Naive thymus-derived CD8-positive, alpha-beta T cell (primary cell): ENCODE results near the gene DTX3L. TPM values are rescaled to one million over a fixed set of nuclear protein-coding genes. Genes with fewer than 3 reads are reported as not detected.
A peak's percentile ranks its signal among the peaks of the same experiment; 100 is the strongest.

ENCODE experiments used
- ATAC-seq, 2 donors: fragments of 150-1000 bp; cut with Tn5 transposase in 1 of 2; sonication (Bioruptor Pico), chemical (Tn5 transposase) in 1 of 2; 1 replicate in 1 of 2; 2 replicates in 1 of 2; pipeline ENCODE4 v1.10.0; 2021; ENCODE audit warnings: mild to moderate bottlenecking in 2 of 2, moderate library complexity in 2 of 2
- POLR2A ChIA-PET: fragments of 350-600 bp; sonication (Branson Sonifier 250); formaldehyde crosslinking; loops from one replicate; lab custom pipeline; 2021; ENCODE audit warnings: antibody characterized with exemption; lab: Charles Lee
- DNase-seq, 10 donors: peaks; one replicate each; pipeline versions ENCODE4 v3.0.0 to v3.0.0-alpha.2; 2020 to 2022
- H3K27ac Mint-ChIP-seq, 10 donors: one replicate each; pipeline ENCODE4 v1.8.0; 2020 to 2022; ENCODE audit warnings: mild to moderate bottlenecking in 10 of 10, mixed read lengths in 10 of 10, moderate library complexity in 4 of 10, inconsistent platforms in 1 of 10
- H3K27me3 Mint-ChIP-seq, 5 donors: one replicate each; pipeline ENCODE4 v1.8.0; 2021 to 2022; ENCODE audit warnings: mixed read lengths in 5 of 5
- H3K36me3 Mint-ChIP-seq, 3 donors: one replicate each; pipeline ENCODE4 v1.8.0; 2020 to 2022; ENCODE audit warnings: mixed read lengths in 3 of 3, mild to moderate bottlenecking in 2 of 3, inconsistent platforms in 1 of 3
- H3K4me1 Mint-ChIP-seq, 4 donors: one replicate each; pipeline ENCODE4 v1.8.0; 2021 to 2022; ENCODE audit warnings: mixed read lengths in 4 of 4
- H3K4me3 Mint-ChIP-seq, 10 donors: one replicate each; pipeline ENCODE4 v1.8.0; 2020 to 2022; ENCODE audit warnings: mild to moderate bottlenecking in 10 of 10, mixed read lengths in 10 of 10, moderate library complexity in 6 of 10, inconsistent platforms in 1 of 10
- H3K9me3 Mint-ChIP-seq, 9 donors: one replicate each; pipeline ENCODE4 v1.8.0; 2020 to 2022; ENCODE audit warnings: mixed read lengths in 9 of 9, mild to moderate bottlenecking in 3 of 9, inconsistent platforms in 1 of 9, moderate library complexity in 1 of 9
- polyA plus RNA-seq, 3 donors: library from polyadenylated mRNA; unstranded; fragments of 300-500 nt; fragmentation: Illumina TruSeq; gene quantifications; one replicate each; pipeline ENCODE4 v1.2.3, GENCODE V29; 2021
- total RNA-seq, 8 experiments: library from RNA in 2 of 8; stranded (reverse) in 2 of 8; gene quantifications; one replicate each; pipeline ENCODE4 v1.2.3 and lab custom pipeline; 2021 to 2026

The DTX3L gene
- total and polyA plus RNA-seq, 5 experiments from 2014 or later = 20.2 to 40.6 (median 27.6) TPM

DNA sequence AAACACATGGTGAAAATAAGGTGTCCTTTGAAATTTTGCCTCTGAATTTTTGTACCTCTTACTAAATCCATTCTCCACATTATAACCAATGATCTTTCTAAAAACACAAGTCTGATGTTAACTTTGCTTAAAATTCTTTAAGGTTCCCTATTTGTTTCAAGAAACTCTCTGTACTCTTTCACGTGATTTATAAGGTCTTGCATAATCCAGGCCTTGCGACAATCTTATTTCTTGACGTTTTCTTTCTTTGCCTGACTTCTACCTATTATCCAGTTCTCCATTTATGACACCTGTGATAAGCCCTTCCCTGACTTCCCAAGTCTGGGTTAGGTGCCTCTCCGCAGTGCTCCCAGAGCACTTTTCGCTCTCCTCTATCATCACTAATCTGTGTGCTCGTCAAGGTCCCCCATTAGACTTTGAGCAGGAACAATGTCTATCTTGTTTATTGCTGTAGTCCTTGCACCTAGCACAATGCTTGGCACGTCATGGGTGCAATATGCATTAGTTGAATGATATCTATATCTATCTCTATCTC, 25.1 kb upstream of the DTX3L start:
- no peak overlapping the region for H3K4me3 Mint-ChIP-seq
- H3K36me3 Mint-ChIP-seq = peaks cover 4 to 91% (median 19%) of the 10 kb centered on the region in 3 donors
- POLR2A ChIA-PET = no interaction called here
- no peaks in the 10 kb centered on the region for H3K27me3 Mint-ChIP-seq
- peaks cover 8 to 17% (median 10%) of the 10 kb centered on the region in 4 donors for H3K4me1 Mint-ChIP-seq
- H3K27ac Mint-ChIP-seq = peak overlapping the region in 5 of 10 donors; percentile 14 to 74 (median 65)
- ATAC-seq (no peak), DNase-seq (no peak)
- no peaks in the 10 kb centered on the region for H3K9me3 Mint-ChIP-seq

DNA sequence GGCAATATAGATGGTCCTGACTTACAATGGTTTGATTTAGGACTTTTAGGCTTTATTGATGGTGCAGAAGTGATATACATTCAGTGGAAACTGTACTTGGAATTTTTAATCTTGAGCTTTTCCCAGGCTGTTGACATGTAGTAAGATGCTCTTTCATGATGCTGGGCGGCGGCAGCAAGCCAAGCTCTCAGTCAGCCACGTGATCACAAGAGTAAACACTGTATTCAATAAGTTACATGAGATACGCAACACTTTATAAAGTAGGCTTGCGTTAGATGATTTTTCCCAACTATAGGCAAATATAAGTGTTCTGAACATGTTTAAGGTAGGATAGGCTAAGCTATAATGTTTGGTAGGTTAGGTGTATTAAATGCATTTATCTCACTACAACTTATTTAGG, 18.0 kb upstream of the DTX3L start:
- Mint-ChIP-seq H3K36me3 (peaks cover 6 to 88% (median 32%) of the 10 kb centered on the region in 3 donors), H3K27ac (no peak overlapping the region), H3K4me1 (peaks cover 0 to 5% (median 2%) of the 10 kb centered on the region in 4 donors), H3K4me3 (no peak overlapping the region), H3K9me3 (no peaks in the 10 kb centered on the region), H3K27me3 (no peaks in the 10 kb centered on the region)
- no peak for ATAC-seq
- no peak for DNase-seq
- POLR2A ChIA-PET = interaction anchor here (1.2 kb wide), 1 partner anchor 135 kb away, joined by 3 read pairs; the partner anchor contains the start of gene PARP14

DNA sequence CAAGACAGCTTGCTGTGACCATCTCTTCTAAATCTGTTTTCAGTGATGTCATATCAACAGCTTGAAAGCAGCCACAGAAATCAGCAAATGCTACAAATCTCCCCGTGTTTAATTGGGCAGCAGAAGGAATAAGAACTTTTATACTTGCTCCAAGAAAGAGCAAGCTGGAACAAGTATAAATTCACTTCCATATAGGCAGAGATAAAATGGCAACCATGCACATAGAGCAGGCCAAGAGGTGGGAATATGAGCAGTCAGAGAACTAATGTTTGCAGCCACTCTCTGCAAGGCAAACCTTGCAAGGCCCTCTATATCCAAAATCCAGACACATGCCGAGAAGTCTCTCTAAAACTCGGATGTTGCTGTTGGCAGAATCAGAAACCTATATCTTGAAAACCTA, 16.1 kb upstream of the DTX3L start:
- Mint-ChIP-seq H3K27ac (peak overlapping the region in 2 of 10 donors; percentile 1 to 10), H3K27me3 (no peaks in the 10 kb centered on the region)

DNA sequence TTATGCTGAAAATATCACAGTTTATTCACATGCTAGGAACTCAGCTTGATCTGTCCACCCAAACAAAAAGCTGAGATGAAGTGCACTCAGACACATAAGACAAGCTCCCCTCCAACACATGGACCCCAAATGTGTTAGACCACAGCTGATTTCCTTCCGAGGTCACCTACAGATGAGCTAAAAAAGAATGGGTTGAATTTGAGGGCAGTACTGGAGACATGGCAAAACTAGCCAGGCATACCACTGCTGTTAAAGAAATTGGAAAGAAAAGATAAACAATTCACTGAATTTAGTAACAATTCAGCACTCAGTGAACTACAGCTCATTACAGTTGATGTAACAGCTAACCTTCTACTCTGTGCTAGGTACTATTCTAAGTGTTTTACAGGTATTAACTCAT, 15.5 kb upstream of the DTX3L start:
- no peak overlapping the region for H3K4me3 Mint-ChIP-seq
- no peaks in the 10 kb centered on the region for H3K27me3 Mint-ChIP-seq
- no peaks in the 10 kb centered on the region for H3K9me3 Mint-ChIP-seq
- peak overlapping the region in 2 of 10 donors; percentile 9 to 25 for H3K27ac Mint-ChIP-seq
- no peak for ATAC-seq
- H3K36me3 Mint-ChIP-seq = peaks cover 6 to 94% (median 40%) of the 10 kb centered on the region in 3 donors
- peaks cover 5 to 12% (median 7%) of the 10 kb centered on the region in 4 donors for H3K4me1 Mint-ChIP-seq
- POLR2A ChIA-PET = interaction anchor here (1.4 kb wide), 1 partner anchor 34 kb away, joined by 6 read pairs; the partner anchor contains the start of gene KPNA1
- DNase-seq = no peak

More for the DNA sequence above, 16.1 kb upstream of the DTX3L start:
- H3K4me3 Mint-ChIP-seq = no peak overlapping the region
- no peak for DNase-seq
- H3K9me3 Mint-ChIP-seq = no peaks in the 10 kb centered on the region
- no peak for ATAC-seq
- H3K4me1 Mint-ChIP-seq = peaks cover under 1 to 7% (median 3%) of the 10 kb centered on the region in 4 donors
- H3K36me3 Mint-ChIP-seq = peaks cover 6 to 94% (median 37%) of the 10 kb centered on the region in 3 donors
- POLR2A ChIA-PET = interaction anchor here (1.4 kb wide), 1 partner anchor 33 kb away, joined by 6 read pairs; the partner anchor contains the start of gene KPNA1

DNA sequence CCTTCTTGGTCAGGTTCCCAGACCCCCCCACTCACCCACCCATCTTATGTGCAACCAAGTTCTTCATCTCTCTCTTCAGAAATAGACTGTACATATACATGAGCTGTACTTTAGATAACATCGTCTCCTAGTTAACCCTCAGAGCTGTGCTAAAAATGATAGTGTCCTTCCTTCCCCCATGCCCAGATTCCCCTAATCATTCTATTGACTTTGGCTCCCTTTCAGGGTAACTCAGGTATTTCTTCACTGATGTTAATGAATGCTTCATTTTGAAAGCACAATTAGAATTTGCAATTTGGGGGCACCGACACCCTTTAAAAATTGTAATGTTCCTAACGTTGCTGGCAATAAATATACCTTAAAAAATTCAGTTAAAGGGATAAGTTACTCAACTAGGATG, 11.0 kb upstream of the DTX3L start:
- ATAC-seq (no peak), DNase-seq (no peak)
- peaks cover 6 to 96% (median 36%) of the 10 kb centered on the region in 3 donors for H3K36me3 Mint-ChIP-seq
- H3K4me3 Mint-ChIP-seq = no peak overlapping the region
- POLR2A ChIA-PET = no interaction called here
- peaks cover 7 to 26% (median 17%) of the 10 kb centered on the region in 4 donors for H3K4me1 Mint-ChIP-seq
- H3K27me3 Mint-ChIP-seq = no peaks in the 10 kb centered on the region
- H3K9me3 Mint-ChIP-seq = no peaks in the 10 kb centered on the region
- H3K27ac Mint-ChIP-seq = peak overlapping the region in 1 of 10 donors; percentile 6

DNA sequence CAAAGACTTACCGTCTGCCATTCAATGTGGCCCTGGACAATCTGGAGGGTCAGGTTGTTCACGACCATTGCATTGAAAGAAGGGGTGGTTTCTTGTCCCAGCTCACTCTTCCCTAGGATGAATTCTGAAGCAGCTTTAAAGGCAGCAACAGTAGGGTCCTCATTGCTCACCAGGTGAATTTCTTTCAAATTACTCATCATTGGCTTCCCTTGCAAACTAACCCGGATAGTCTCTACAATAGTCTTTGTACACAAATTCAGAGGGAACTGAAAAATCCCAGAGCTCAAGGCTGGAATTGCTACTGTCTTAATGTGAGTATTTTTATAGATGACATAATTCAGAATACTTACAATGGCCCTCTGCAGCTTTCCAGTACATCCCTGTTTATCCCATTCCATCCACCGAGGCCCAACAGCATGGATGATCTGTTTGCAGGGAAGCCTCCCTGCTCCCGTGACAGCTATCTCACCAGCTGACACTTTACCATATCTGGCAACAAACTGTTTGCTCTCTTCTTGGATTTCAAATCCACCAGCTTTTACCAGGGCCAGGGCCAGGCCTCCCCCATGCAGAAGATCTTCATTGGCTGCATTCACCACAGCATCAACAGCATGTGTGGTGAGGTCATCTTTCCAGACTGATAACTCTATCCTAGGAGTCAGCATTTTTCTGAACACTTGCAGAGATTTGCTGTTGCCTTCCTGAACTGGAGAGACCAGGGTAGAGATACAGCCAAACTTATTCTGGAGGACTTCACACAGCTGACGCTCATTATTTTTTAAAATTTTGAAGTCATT, 8.7 kb upstream of the DTX3L start:
- no peak for DNase-seq
- no peaks in the 10 kb centered on the region for H3K27me3 Mint-ChIP-seq
- no peaks in the 10 kb centered on the region for H3K9me3 Mint-ChIP-seq
- no peak for ATAC-seq
- POLR2A ChIA-PET = interaction anchor here (0.9 kb wide), 1 partner anchor 41 kb away, joined by 4 read pairs; the partner anchor contains the start of gene KPNA1
- H3K4me1 Mint-ChIP-seq = peaks cover 14 to 36% (median 28%) of the 10 kb centered on the region in 4 donors
- H3K36me3 Mint-ChIP-seq = peaks cover 6 to 89% (median 37%) of the 10 kb centered on the region in 3 donors
- H3K4me3 Mint-ChIP-seq = no peak overlapping the region
- peak overlapping the region in 1 of 10 donors; percentile 72 for H3K27ac Mint-ChIP-seq

DNA sequence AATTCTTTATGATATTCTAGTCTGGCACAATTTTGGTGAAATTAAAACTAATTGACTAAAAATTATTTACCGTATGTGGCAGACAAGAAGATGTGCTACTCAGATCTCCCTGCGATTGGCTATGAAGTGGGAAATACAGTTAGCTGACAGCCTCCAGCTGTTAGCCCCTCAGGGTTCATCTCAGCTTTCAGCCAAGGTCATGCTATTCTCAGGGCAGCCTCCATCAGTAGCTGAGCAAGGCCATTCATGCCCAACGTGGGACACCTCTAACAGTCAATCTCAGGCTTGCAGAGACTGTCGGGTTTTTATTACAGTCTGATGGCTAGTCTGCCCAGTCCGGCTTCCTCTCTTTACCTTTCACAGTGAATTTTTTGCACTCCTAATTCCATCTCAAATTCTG, 6.8 kb upstream of the DTX3L start:
- Mint-ChIP-seq H3K4me1 (peaks cover 25 to 49% (median 46%) of the 10 kb centered on the region in 4 donors), H3K36me3 (peaks cover 0 to 72% (median 31%) of the 10 kb centered on the region in 3 donors), H3K9me3 (no peaks in the 10 kb centered on the region), H3K27ac (peak overlapping the region in 1 of 10 donors; percentile 84), H3K27me3 (no peaks in the 10 kb centered on the region), H3K4me3 (no peak overlapping the region)
- DNase-seq (no peak), ATAC-seq (no peak)
- POLR2A ChIA-PET = no interaction called here

DNA sequence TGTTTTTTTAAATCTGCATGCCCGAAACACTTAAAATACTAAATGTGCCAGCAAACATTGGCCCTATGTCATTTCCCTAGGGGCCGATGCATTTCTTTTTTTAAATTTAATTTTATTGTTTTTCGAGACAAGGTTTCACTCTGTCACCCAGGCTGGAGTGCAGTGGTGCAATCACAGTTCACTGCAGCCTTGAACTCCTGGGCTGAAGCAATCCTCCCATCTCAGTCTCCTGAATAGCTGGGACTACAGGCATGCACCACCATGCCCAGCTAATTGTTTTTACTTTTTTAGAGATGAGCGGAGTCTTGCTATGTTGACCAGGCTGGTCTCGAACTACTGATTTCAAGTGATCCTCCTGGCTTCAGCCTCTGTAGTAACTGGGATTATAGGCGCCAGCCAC, 5.5 kb upstream of the DTX3L start:
- H3K4me3 Mint-ChIP-seq = no peak overlapping the region
- no peak overlapping the region for H3K27ac Mint-ChIP-seq
- H3K36me3 Mint-ChIP-seq = peaks cover 0 to 61% (median 25%) of the 10 kb centered on the region in 3 donors
- no peaks in the 10 kb centered on the region for H3K27me3 Mint-ChIP-seq
- H3K9me3 Mint-ChIP-seq = no peaks in the 10 kb centered on the region
- DNase-seq (no peak), ATAC-seq (no peak)
- H3K4me1 Mint-ChIP-seq = peaks cover 27 to 53% (median 52%) of the 10 kb centered on the region in 4 donors
- POLR2A ChIA-PET = interaction anchor here (0.9 kb wide), 1 partner anchor 120 kb away, joined by 4 read pairs; no protein-coding TSS in a partner anchor

DNA sequence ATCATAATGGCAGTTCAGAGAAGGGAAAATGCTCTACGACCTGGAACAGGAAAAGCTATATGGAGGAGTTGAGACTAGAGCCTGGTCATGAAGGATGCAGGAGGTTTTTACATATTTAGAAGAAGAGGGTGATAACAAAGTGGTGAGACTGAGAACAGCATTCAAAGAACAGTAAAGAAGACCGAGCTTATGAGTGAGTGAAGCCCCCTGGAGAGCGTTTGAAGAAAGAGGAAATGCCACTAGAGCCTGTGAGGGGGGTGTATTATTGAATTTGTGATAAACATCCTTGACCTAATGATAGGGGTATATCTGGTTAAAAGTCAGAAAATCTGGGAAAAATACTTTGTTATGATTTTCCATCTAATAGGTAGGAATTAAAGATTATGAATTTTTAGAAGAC, 4.2 kb upstream of the DTX3L start:
- ATAC-seq (no peak), DNase-seq (no peak)
- H3K36me3 Mint-ChIP-seq = peaks cover 0 to 49% (median 24%) of the 10 kb centered on the region in 3 donors
- H3K27ac Mint-ChIP-seq = peak overlapping the region in 3 of 10 donors; percentile 8 to 34 (median 9)
- H3K4me3 Mint-ChIP-seq = no peak overlapping the region
- no peaks in the 10 kb centered on the region for H3K9me3 Mint-ChIP-seq
- H3K27me3 Mint-ChIP-seq = no peaks in the 10 kb centered on the region
- POLR2A ChIA-PET = no interaction called here
- H3K4me1 Mint-ChIP-seq = peaks cover 24 to 56% (median 54%) of the 10 kb centered on the region in 4 donors

DNA sequence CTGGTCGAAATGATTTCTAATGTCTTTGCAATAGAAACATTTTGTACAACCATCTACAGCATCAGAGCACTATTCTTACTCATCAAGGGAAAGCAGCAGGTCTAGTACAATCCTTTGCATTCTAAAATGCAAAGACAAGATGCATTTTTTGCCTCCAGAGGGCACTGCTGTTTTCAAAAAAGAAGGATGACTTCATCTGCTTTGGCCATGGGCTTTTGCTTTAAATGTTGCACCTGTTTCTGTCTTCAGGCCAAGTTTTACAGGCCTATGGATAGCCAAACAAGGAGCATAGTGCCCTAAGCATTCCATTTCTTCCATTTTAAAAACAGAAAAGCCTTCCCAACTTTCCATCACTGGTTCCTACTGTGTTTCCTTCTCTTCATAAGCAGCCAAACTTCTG, 3.5 kb upstream of the DTX3L start:
- Mint-ChIP-seq H3K9me3 (no peaks in the 10 kb centered on the region), H3K36me3 (peaks cover 0 to 41% (median 16%) of the 10 kb centered on the region in 3 donors), H3K4me3 (peak overlapping the region in 5 of 10 donors; percentile 7 to 65 (median 22)), H3K27ac (peak overlapping the region; percentile 29 to 98 (median 53)), H3K4me1 (peaks cover 26 to 63% (median 54%) of the 10 kb centered on the region in 4 donors), H3K27me3 (no peaks in the 10 kb centered on the region)
- POLR2A ChIA-PET = interaction anchor here (1.2 kb wide), 1 partner anchor 119 kb away, joined by 8 read pairs; no protein-coding TSS in a partner anchor
- DNase-seq = peak; percentile 8 to 80 (median 58)
- peak; percentile 18 for ATAC-seq

DNA sequence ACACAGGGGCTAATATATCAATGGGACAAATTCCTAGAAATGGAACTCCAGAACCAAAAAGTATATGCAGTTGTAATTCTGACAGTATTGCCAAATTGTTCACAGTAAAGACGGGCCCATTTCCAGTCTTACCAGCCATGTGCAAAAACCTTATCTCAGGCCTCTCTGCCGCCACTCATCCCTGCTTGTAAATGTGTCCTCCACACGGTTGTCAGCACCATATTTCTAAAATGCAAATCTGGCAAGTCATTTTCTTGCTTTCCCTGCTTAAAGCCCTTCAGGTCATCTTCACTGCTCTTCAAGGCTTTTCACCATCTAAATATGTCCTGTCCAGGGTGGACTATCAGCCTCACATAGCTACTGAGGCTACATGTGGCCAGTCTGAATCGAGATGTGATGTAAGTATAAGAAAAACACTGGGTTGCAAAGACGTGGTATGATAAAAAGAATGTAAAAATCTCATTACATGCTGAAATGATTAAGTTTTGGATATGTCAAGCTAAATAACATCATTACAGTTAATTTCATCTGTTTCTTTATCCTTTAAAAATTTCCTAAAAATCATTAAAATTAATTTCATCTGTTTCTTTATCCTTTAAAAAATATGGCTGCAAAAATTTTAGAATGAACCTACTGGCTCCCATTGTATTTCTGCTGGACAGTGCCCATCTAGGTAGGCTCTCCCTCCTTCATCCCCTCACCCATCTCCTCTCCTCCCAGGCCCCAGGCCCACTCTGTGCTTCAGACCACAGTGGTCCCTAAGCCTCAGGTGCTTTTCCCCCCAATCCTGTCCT, 1.0 kb upstream of the DTX3L start:
- peaks cover 35 to 85% (median 74%) of the 10 kb centered on the region in 4 donors for H3K4me1 Mint-ChIP-seq
- H3K9me3 Mint-ChIP-seq = no peaks in the 10 kb centered on the region
- no peak for DNase-seq

DNA sequence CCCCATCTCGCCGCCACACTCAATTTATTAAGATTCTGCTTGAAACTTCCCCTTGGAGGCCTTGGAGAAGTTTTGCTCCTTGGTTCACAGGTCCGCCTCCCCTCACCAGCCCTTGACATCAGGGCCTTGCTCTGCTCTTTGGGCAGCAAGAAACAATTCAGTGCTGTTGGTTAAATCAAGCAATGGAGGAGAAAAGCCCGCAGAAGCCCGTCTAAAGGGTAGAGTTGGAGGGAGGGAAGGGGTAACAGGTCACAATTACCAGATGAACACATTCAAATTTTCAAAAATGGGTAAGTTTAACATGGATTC, 467 bp upstream of the DTX3L start:
- no peaks in the 10 kb centered on the region for H3K27me3 Mint-ChIP-seq
- DNase-seq (no peak), ATAC-seq (peak; percentile 10)
- H3K27ac Mint-ChIP-seq = peak overlapping the region; percentile 86 to 100 (median 98)
- peaks cover 38 to 91% (median 79%) of the 10 kb centered on the region in 4 donors for H3K4me1 Mint-ChIP-seq
- POLR2A ChIA-PET = interaction anchor here (0.9 to 4.8 kb wide), 5 partner anchors 11 to 180 kb away, joined by 3 to 45 read pairs (median 12); partner anchors contain the start of genes FAM162A, PARP14 and PARP15
- peaks cover 0 to 42% (median 17%) of the 10 kb centered on the region in 3 donors for H3K36me3 Mint-ChIP-seq
- H3K9me3 Mint-ChIP-seq = no peaks in the 10 kb centered on the region
- peak overlapping the region; percentile 86 to 100 (median 96) for H3K4me3 Mint-ChIP-seq

More for the DNA sequence above, 1.0 kb upstream of the DTX3L start:
- ATAC-seq = no peak
- Mint-ChIP-seq H3K4me3 (peak overlapping the region; percentile 86 to 100 (median 96)), H3K36me3 (peaks cover 0 to 40% (median 16%) of the 10 kb centered on the region in 3 donors), H3K27ac (peak overlapping the region; percentile 86 to 100 (median 98)), H3K27me3 (no peaks in the 10 kb centered on the region)
- POLR2A ChIA-PET = interaction anchor here (1.6 to 4.8 kb wide), 3 partner anchors 12 to 117 kb away, joined by 3 to 45 read pairs (median 5); partner anchors contain the start of genes PARP14 and PARP15
